Measurements from ENCODE around the gene HCAR3.
"Not testable (repeated sequence)": the region's sequence is repeated elsewhere in the genome, so short reads cannot be mapped to it uniquely, and the experiment has no call there.

Gene HCAR3

GRCh38 chr12:122721057-122721545, 4.5 kb upstream of the HCAR3 start:
- no peak for DNase-seq

DNA sequence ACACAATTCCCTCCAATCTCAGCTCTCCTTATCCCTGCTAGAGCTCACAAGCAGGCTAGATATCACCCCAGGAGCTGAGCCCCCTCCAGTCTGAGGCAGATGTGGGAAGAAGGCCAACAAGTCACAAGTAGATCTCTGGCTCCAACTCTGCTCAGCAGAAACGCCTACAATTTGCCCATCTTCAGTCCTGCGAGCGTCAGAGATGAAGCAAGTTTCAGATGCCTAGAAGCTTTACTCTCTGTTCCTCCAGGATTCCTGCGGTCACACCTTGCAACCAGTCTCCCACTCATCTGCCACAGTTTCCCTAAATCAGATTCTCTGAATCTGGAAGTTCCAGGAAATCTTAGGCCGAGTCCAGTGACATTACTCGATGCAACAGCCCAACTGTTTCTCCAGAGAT, 1.4 kb downstream of the HCAR3 start:
- DNase-seq: not testable (repeated sequence)

GRCh38 chr12:122713491-122714188, 3.0 kb downstream of the HCAR3 start:
- DNase-seq: not testable (repeated sequence)

GRCh38 chr12:122711266-122711665, 5.3 kb downstream of the HCAR3 start:
- DNase-seq: not testable (repeated sequence)

DNA sequence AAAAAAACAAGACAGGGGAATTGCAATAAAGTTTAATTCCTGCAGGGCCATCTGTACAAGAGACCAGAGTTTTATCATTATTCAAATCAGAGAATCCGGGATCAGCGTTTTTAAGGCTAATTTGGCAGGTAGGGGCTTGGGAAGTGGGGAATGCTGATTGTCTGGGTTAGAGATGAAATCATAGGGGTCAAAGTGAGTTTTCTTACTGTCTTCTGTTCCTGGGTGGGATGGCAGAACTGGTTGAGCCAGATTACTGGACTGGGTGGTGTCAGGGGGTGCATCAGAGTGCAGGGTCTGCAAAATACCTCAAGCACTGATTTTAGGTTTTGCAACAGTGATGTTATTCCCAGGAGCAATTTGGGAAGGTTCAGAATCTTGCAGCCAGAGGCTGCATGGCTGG, 6.3 kb downstream of the HCAR3 start:
- DNase-seq: not testable (repeated sequence)

- DNase-seq: not testable (repeated sequence)
These were observed 7.3 kb downstream of the HCAR3 start for GRCh38 chr12:122709287-122709686.

DNA sequence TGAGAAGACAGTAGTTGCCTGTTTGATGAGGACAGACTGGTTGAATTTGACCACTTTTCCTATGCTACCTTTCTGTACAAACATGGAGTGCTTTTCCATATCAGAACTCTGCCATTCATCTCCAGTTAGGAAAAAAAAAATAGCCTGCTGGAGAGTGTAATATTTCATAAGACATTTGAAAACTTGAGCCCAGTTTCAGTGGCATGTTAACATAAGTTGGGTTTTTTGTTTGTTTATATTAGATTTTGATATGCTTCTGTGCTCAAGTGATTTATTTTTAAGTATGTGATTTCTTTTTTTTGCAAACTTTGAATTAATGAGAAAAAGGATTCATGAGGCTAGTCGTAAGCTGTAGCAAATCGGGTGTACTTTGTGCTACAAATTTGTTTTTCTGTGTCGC, 12.8 kb downstream of the HCAR3 start:
- not testable (repeated sequence) for DNase-seq

GRCh38 chr12:122702890-122703611, 13.6 kb downstream of the HCAR3 start, which contains the start of gene HCAR2:
HCAR2 (minus strand) TSS chr12:122703357; CDS start chr12:122703283, 74 bp downstream.
- DNase-seq: not testable (repeated sequence)

DNA sequence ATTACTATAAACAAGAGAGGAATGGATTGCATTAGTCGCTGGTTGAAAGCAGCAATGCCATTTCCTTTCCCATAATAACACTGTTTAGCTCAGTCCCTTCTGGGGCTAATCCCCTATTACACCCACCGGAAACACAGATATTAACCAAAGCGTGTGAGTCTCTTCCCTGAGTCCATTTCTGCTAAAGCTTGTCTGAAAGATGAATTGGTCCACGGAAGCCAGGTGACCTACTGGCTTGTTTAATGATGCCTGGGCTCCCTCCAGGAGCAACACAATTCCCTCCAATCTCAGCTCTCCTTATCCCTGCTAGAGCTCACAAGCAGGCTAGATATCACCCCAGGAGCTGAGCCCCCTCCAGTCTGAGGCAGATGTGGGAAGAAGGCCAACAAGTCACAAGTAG, 15.1 kb downstream of the HCAR3 start:
- DNase-seq: not testable (repeated sequence)

DNA sequence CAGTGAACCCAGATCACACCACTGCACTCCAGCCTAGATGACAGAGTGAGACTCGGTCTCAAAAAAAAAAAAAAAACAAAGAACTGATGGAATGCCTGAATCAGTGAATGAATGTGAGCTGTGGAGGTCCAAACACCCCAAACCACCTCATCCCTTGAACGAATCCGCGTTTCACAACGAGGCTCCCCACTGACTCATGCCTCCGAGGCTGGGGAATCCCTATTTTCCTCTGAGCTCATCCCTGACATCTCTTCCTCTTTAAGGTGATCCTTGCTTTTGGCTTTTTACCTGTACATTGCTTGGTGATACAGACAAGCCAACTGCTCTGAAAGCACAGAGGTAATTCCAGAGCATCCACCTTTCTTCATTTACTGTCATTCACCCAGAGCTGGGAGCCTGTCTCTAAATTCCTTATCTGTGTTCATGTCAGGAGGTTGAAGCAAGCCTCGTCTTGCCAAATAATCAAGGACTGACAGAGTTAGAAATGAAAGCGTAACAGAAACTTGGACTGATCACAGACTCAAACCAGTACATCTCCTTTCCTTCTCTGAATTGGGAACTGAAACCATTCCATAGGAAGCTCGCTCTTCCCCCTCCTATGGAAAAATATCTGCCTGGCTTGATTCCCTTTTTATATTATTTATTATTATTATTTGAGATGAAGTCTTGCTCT, 16.4 kb downstream of the HCAR3 start:
- not testable (repeated sequence) for DNase-seq

DNA sequence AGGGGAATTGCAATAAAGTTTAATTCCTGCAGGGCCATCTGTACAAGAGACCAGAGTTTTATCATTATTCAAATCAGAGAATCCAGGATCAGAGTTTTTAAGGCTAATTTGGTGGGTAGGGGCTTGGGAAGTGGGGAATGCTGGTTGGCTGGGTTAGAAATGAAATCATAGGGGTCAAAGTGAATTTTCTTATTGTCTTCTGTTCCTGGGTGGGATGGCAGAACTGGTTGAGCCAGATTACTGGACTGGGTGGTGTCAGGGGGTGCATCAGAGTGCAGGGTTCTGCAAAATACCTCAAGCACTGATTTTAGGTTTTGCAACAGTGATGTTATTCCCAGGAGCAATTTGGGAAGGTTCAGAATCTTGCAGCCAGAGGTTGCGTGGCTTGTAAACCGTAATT, 19.7 kb downstream of the HCAR3 start:
- not testable (repeated sequence) for DNase-seq

DNA sequence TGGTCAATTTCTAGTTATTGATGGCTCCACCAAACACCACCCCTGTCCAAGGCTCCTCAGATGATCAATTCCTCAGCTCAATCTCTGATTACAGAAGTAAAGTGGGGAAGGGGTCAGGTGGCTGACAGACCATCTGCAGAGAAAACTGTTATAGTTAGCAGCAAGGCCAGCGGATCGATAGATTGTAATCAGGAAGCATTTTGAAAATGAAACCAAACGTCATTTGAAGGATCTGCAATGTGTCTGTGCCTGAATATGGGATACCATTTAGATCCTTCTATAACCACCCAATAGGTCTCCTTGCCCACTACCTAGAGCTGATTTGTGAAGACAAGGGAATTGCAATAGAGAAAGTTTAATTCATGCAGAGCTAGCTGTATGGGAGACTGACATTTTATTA, 25.0 kb downstream of the HCAR3 start:
- DNase-seq: no peak

GRCh38 chr12:122688291-122688690, 28.3 kb downstream of the HCAR3 start:
- DNase-seq: peak; percentile 58

GRCh38 chr12:122687086-122687485, 29.5 kb downstream of the HCAR3 start:
- peak; percentile 64 for DNase-seq

DNA sequence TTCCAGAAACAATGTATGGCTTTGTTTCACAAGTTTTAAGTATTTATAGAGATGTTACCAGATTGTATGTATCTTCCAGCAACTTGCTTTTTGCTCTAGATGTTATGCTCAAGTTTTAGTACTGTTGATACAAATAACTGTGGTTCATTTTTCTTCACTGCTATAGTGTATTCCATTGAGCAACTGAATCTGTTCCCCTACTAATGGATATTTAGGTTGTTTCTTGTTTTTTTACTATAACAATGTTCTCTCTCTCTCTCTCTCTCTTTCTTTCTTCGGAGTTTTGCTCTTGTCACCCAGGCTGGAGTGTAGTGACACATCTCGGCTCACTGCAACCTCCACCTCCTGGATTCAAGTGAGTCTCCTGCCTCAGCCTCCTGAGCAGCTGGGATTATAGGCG, 30.1 kb downstream of the HCAR3 start:
- DNase-seq: no peak

GRCh38 chr12:122684297-122684813, 32.3 kb downstream of the HCAR3 start:
- DNase-seq: no peak

DNA sequence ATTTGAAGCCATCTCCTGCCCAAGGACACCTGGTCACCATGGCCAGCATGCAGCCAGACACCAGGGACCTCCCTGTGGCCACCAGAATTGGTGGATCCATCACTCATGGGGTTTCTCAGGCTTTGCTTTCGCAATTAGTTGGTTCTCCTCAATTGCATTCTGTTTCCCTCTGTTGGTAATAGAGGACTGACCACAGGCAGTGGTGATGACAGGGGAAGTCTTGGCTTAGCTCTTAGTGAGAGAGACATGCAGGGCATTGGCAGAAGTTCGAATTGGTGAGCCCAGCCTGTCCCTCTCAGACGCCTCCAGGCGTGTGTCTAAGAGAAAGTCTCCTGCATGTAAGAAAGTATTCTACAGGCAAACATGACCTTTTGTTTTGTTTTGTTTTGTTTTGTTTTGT, 34.8 kb downstream of the HCAR3 start:
- DNase-seq: no peak

DNA sequence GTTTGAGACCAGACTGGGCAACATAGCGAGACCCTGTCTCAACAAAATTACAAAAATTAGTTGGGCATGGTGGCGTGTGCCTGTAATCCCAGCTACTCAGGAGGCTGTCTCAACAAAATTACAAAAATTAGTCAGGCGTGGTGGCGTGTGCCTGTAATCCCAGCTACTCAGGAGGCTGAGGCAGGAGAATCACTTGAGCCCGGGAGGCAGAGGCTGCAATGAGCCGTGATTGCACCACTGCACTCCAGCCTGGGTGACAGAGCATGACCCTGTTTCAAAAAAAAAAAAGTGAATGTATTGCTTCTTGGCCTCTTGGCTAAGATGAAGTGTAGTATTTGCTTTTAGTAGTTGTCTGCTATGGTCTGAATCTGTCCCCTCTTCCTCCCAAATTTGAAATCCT, 35.6 kb downstream of the HCAR3 start:
- not testable (repeated sequence) for DNase-seq

- not testable (repeated sequence) for DNase-seq
These were observed 39.8 kb downstream of the HCAR3 start for GRCh38 chr12:122676781-122677180.

DNA sequence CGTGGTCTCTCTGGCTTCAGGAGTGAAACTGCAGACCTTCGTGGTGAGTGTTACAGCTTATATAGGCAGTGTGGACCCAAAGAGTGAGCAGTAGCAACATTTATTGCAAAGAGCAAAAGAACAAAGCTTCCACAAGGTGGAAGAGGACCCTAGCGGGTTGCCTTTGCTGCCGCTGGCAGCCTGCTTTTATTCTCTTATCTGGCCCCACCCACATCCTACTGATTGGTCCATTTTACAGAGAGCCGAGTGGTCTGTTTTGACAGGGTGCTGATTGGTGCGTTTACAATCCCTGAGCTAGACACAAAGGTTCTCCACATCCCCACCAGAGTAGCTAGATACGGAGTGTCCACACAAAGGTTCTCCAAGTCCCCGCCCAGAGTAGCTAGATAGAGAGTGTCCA, 40.6 kb downstream of the HCAR3 start:
- not testable (repeated sequence) for DNase-seq

- DNase-seq: no peak
These were observed 44.1 kb downstream of the HCAR3 start for GRCh38 chr12:122672515-122672914.

GRCh38 chr12:122669397-122670070, 47.1 kb downstream of the HCAR3 start:
- DNase-seq: no peak

- no peak for DNase-seq
These were observed 48.3 kb downstream of the HCAR3 start for GRCh38 chr12:122668268-122668667.
